Measurements from ENCODE around the gene NSRP1. TPM values are rescaled to one million over a fixed set of nuclear protein-coding genes. Genes with fewer than 3 reads are reported as not detected.
"Not testable (repeated sequence)": the region's sequence is repeated elsewhere in the genome, so short reads cannot be mapped to it uniquely, and the experiment has no call there.

Gene NSRP1
- total RNA-seq, 1 donor from 2014 or later: 25.3 TPM

- H3K27me3 Mint-ChIP-seq: no peaks in the 10 kb centered on the region
- H3K36me3 Mint-ChIP-seq (ENCODE audit: insufficient read depth): peaks cover 13% of the 10 kb centered on the region
- peaks cover 5% of the 10 kb centered on the region for H3K4me1 Mint-ChIP-seq (ENCODE audit: low read depth)
- H3K4me3 Mint-ChIP-seq (ENCODE audit: low read depth): no peak overlapping the region
- DNase-seq (ENCODE audit: low spot score, unreplicated experiment): no peak
- TF ChIP-seq CTCF (IDR thresholded peaks at IDR 0.05; ENCODE audit: unreplicated experiment): no peak
- no peaks in the 10 kb centered on the region for H3K9me3 Mint-ChIP-seq (ENCODE audit: low read depth)
- H3K27ac Mint-ChIP-seq: no peak overlapping the region
Measured at GRCh38 chr17:30130121-30130520, 13.5 kb downstream of the NSRP1 start.

GRCh38 chr17:30132615-30133014, 16.0 kb downstream of the NSRP1 start:
- no peaks in the 10 kb centered on the region for H3K9me3 Mint-ChIP-seq (ENCODE audit: low read depth)
- H3K27ac Mint-ChIP-seq: no peak overlapping the region
- peaks cover 13% of the 10 kb centered on the region for H3K36me3 Mint-ChIP-seq (ENCODE audit: insufficient read depth)
- H3K4me3 Mint-ChIP-seq (ENCODE audit: low read depth): no peak overlapping the region
- no peak for TF ChIP-seq CTCF (IDR thresholded peaks at IDR 0.05; ENCODE audit: unreplicated experiment)
- peaks cover 5% of the 10 kb centered on the region for H3K4me1 Mint-ChIP-seq (ENCODE audit: low read depth)
- H3K27me3 Mint-ChIP-seq: no peaks in the 10 kb centered on the region
- no peak for DNase-seq (ENCODE audit: low spot score, unreplicated experiment)

- H3K36me3 Mint-ChIP-seq (ENCODE audit: insufficient read depth): peaks cover 13% of the 10 kb centered on the region
- no peak for DNase-seq (ENCODE audit: low spot score, unreplicated experiment)
- H3K4me3 Mint-ChIP-seq (ENCODE audit: low read depth): no peak overlapping the region
- H3K27ac Mint-ChIP-seq: no peak overlapping the region
- peaks cover 5% of the 10 kb centered on the region for H3K4me1 Mint-ChIP-seq (ENCODE audit: low read depth)
- H3K9me3 Mint-ChIP-seq (ENCODE audit: low read depth): no peaks in the 10 kb centered on the region
- H3K27me3 Mint-ChIP-seq: no peaks in the 10 kb centered on the region
- no peak for TF ChIP-seq CTCF (IDR thresholded peaks at IDR 0.05; ENCODE audit: unreplicated experiment)
Measured at GRCh38 chr17:30133197-30133596, 16.6 kb downstream of the NSRP1 start.

- peaks cover 5% of the 10 kb centered on the region for H3K4me1 Mint-ChIP-seq (ENCODE audit: low read depth)
- no peak for TF ChIP-seq CTCF (IDR thresholded peaks at IDR 0.05; ENCODE audit: unreplicated experiment)
- DNase-seq (ENCODE audit: low spot score, unreplicated experiment): no peak
- H3K27me3 Mint-ChIP-seq: no peaks in the 10 kb centered on the region
- no peaks in the 10 kb centered on the region for H3K9me3 Mint-ChIP-seq (ENCODE audit: low read depth)
- peaks cover 17% of the 10 kb centered on the region for H3K36me3 Mint-ChIP-seq (ENCODE audit: insufficient read depth)
- H3K27ac Mint-ChIP-seq: no peak overlapping the region
- no peak overlapping the region for H3K4me3 Mint-ChIP-seq (ENCODE audit: low read depth)
Measured at GRCh38 chr17:30134551-30134950, 17.9 kb downstream of the NSRP1 start.

- TF ChIP-seq CTCF (IDR thresholded peaks at IDR 0.05; ENCODE audit: unreplicated experiment): no peak
- peaks cover 5% of the 10 kb centered on the region for H3K4me1 Mint-ChIP-seq (ENCODE audit: low read depth)
- no peak for DNase-seq (ENCODE audit: low spot score, unreplicated experiment)
- no peaks in the 10 kb centered on the region for H3K9me3 Mint-ChIP-seq (ENCODE audit: low read depth)
- no peaks in the 10 kb centered on the region for H3K27me3 Mint-ChIP-seq
- no peak overlapping the region for H3K27ac Mint-ChIP-seq
- peaks cover 8% of the 10 kb centered on the region for H3K36me3 Mint-ChIP-seq (ENCODE audit: insufficient read depth)
- no peak overlapping the region for H3K4me3 Mint-ChIP-seq (ENCODE audit: low read depth)
Measured at GRCh38 chr17:30137158-30137557, 20.5 kb downstream of the NSRP1 start.

GRCh38 chr17:30147860-30148259, 31.2 kb downstream of the NSRP1 start:
- peaks cover 12% of the 10 kb centered on the region for H3K36me3 Mint-ChIP-seq (ENCODE audit: insufficient read depth)
- not testable (repeated sequence) for H3K27me3 Mint-ChIP-seq; H3K27ac Mint-ChIP-seq; DNase-seq (ENCODE audit: low spot score, unreplicated experiment); H3K9me3 Mint-ChIP-seq (ENCODE audit: low read depth); H3K4me1 Mint-ChIP-seq (ENCODE audit: low read depth); H3K4me3 Mint-ChIP-seq (ENCODE audit: low read depth)

All from progenitor cell of endocrine pancreas (in vitro differentiated cells).